Measurements from ENCODE around the gene ATP2B3.

Gene ATP2B3

DNA sequence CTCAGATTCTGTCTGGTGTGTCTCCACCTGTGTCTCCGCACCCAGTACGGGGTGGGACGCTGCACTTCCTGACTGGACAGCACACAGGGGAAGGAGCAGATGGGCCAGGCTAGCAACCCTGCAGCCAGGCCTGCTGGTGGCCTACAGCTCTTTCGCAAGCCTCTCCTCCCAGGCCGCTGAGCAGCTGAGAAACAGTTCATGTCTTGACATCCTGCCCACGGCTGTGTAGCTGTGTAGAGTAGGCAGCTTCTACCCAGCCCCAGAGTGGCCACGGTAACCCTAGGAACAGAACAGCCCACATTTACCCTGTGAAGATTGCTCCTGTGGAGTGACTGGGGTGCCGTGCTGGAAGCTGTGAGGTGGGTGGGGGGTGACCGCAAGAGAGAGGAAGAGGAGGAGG lies 42.6 kb downstream of the ATP2B3 start:
- H3K27me3 ChIP-seq (ENCODE audit: low read depth, low read length): no peaks in the 10 kb centered on the region
- no peaks in the 10 kb centered on the region for H3K36me3 ChIP-seq (ENCODE audit: control insufficient read depth in 1 of 2, insufficient read depth in 2 of 2, low read length in 2 of 2)
- H3K4me1 ChIP-seq (ENCODE audit: control insufficient read depth in 1 of 2, insufficient read depth in 2 of 2, low read length in 2 of 2): no peaks in the 10 kb centered on the region
- no peak overlapping the region for H3K27ac ChIP-seq (ENCODE audit: low read length)
- H3K9me3 ChIP-seq (ENCODE audit: control insufficient read depth in 1 of 2, low read length in 2 of 2): no peaks in the 10 kb centered on the region
- H3K4me3 ChIP-seq (ENCODE audit: low read depth in 1 of 2, low read length in 2 of 2): no peak overlapping the region

DNA sequence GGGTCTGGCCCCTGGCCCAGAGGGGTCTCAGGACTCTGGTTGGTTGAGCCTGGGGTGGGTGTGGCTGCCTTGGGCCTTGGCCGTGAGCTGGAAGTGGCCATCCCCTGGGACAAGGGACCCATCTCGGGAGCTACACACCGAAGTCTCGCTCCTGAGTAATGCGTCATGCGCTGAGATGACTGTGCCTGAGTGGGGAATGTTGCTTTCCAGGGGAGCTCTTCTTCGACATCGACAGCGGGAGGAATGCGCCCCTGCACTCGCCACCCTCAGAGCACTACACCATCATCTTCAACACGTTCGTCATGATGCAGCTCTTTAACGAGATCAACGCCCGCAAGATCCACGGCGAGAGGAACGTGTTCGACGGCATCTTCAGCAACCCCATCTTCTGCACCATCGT lies 43.0 kb downstream of the ATP2B3 start:
- Histone ChIP-seq H3K4me1 (ENCODE audit: control insufficient read depth in 1 of 2, insufficient read depth in 2 of 2, low read length in 2 of 2) (no peaks in the 10 kb centered on the region), H3K27me3 (ENCODE audit: low read depth, low read length) (no peaks in the 10 kb centered on the region), H3K9me3 (ENCODE audit: control insufficient read depth in 1 of 2, low read length in 2 of 2) (no peaks in the 10 kb centered on the region), H3K36me3 (ENCODE audit: control insufficient read depth in 1 of 2, insufficient read depth in 2 of 2, low read length in 2 of 2) (no peaks in the 10 kb centered on the region), H3K4me3 (ENCODE audit: low read depth in 1 of 2, low read length in 2 of 2) (no peak overlapping the region), H3K27ac (ENCODE audit: low read length) (no peak overlapping the region)

DNA sequence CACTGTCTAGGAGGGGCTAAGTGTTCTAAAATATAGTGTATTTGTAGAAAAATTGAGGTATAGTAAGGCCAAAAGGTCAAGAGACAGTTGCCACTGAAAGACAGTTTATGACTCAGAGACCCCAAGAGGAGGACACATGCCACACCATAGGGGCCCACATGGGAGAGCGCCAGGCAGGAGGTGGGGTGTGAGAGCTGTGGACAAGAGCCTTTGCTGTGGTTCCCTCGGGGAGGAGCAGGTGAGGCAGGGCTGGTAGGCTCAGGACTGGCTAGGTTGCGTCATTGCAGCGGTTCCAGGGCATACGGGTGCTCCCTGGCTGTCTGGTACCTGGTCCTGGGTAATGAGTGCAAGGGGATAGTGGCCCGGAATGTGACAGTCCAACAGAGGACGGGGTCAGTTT lies 43.9 kb downstream of the ATP2B3 start:
- H3K4me1 ChIP-seq (ENCODE audit: control insufficient read depth in 1 of 2, insufficient read depth in 2 of 2, low read length in 2 of 2): no peaks in the 10 kb centered on the region
- no peak overlapping the region for H3K4me3 ChIP-seq (ENCODE audit: low read depth in 1 of 2, low read length in 2 of 2)
- H3K9me3 ChIP-seq (ENCODE audit: control insufficient read depth in 1 of 2, low read length in 2 of 2): no peaks in the 10 kb centered on the region
- H3K27ac ChIP-seq (ENCODE audit: low read length): no peak overlapping the region
- H3K27me3 ChIP-seq (ENCODE audit: low read depth, low read length): no peaks in the 10 kb centered on the region
- H3K36me3 ChIP-seq (ENCODE audit: control insufficient read depth in 1 of 2, insufficient read depth in 2 of 2, low read length in 2 of 2): no peaks in the 10 kb centered on the region

DNA sequence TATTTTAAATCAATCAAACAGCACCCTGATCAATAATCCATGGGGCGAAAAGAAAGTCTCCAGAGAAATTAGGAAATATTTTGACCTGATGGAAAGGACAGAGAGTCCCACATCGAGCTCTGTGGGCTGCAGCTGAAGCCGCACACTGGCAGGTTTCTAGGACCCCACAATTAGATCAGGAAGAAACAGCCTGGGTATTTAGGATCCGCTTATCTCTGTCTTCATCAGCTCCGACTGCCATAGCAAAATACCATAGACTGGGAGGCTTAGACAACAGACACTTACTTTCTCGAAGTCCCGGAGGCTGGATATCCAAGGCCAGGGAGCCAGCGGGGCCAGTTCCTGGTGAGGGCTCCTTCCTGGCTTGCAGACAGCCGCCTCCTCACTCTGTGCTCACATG lies 45.1 kb downstream of the ATP2B3 start:
- no peaks in the 10 kb centered on the region for H3K27me3 ChIP-seq (ENCODE audit: low read depth, low read length)
- H3K4me3 ChIP-seq (ENCODE audit: low read depth in 1 of 2, low read length in 2 of 2): no peak overlapping the region
- no peak overlapping the region for H3K27ac ChIP-seq (ENCODE audit: low read length)
- H3K4me1 ChIP-seq (ENCODE audit: control insufficient read depth in 1 of 2, insufficient read depth in 2 of 2, low read length in 2 of 2): no peaks in the 10 kb centered on the region
- no peaks in the 10 kb centered on the region for H3K9me3 ChIP-seq (ENCODE audit: control insufficient read depth in 1 of 2, low read length in 2 of 2)
- H3K36me3 ChIP-seq (ENCODE audit: control insufficient read depth in 1 of 2, insufficient read depth in 2 of 2, low read length in 2 of 2): no peaks in the 10 kb centered on the region

DNA sequence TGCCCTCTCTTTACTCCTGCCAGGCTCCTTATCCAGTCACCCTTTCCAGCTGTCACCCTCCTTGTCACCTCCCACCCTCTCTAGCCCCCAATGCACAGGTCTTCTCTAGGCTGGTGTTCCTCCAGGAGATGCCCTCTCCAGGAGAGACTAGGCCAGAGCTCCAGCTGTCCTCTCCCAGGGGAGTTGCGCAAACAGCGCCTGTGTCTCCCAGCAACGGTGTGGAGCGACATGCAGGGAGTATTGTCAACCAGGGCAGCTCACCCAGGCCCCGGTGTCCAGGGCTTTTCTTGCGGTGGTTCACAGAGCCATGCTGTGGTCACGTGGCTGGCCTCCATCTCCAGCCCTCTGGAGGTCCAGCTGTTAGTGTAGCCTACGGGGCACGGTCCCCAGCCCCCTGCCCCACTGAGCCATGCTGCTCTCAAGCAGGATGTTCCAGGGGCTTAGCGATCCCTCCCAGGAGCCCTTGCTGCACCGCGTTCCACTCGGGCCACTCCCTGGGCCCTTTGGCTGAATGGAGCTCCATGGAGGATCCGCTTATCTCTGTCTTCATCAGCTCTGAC lies 46.7 kb downstream of the ATP2B3 start:
- no peaks in the 10 kb centered on the region for H3K4me1 ChIP-seq (ENCODE audit: control insufficient read depth in 1 of 2, insufficient read depth in 2 of 2, low read length in 2 of 2)
- H3K4me3 ChIP-seq (ENCODE audit: low read depth in 1 of 2, low read length in 2 of 2): no peak overlapping the region
- H3K27ac ChIP-seq (ENCODE audit: low read length): no peak overlapping the region
- no peaks in the 10 kb centered on the region for H3K9me3 ChIP-seq (ENCODE audit: control insufficient read depth in 1 of 2, low read length in 2 of 2)
- no peaks in the 10 kb centered on the region for H3K27me3 ChIP-seq (ENCODE audit: low read depth, low read length)
- H3K36me3 ChIP-seq (ENCODE audit: control insufficient read depth in 1 of 2, insufficient read depth in 2 of 2, low read length in 2 of 2): no peaks in the 10 kb centered on the region

DNA sequence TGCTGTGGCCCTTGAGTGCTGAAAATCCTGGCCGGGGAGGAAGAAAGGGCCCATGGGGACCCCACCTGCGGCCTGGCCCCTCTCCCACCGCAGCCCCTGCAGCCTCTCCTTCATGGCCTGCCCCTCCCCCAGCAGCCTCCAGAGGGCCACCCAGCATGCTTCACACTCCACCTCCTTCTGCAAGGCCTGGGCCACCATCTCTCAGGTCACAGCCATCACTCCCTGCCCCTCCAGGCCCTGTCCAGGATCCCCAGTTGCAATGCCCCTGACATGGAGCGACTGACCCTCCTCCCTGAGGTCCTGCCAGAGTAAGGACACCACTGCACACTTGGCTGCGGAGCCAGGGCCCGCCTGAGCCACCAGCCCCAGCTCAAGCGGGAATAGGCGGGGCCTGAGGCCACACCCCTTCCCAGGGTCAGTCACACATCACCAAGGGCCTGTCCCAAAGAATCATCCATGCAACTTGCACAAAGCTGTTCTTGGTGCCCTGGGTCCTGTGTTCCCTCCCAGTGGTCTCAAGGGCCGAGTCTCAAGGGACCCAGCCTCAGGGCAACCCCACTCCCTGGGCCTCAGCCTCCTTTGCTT lies 48.6 kb downstream of the ATP2B3 start:
- Histone ChIP-seq H3K9me3 (ENCODE audit: control insufficient read depth in 1 of 2, low read length in 2 of 2) (no peaks in the 10 kb centered on the region), H3K4me1 (ENCODE audit: control insufficient read depth in 1 of 2, insufficient read depth in 2 of 2, low read length in 2 of 2) (no peaks in the 10 kb centered on the region), H3K27me3 (ENCODE audit: low read depth, low read length) (no peaks in the 10 kb centered on the region)

DNA sequence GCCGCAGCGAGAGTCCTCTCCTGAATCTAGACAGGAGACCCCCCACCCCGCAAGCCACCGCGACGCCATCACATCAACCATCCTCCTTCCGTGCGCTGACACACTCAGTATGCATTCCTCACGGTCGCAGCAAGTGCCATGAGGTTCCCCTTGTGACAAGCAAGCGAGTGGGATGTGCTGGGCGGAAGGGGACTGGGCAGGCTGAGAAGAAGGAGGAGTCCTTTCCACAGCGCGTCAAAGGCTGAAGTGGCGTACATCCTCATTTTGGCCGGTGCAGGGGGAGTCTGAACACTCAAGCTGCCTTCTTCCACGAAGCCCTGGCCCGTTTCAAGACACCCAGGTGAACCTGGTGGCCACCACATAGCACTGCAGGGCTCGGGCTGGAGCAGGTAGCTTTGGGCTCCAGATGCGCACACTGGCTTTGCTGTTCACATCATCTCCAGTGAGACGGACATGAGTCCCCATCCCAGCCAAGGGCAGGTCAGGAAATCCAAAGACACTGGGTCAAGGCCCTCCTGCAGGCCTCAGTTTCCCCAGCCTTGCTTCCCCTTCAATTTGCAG lies 51.1 kb downstream of the ATP2B3 start:
- no peak overlapping the region for H3K4me3 ChIP-seq (ENCODE audit: low read depth in 1 of 2, low read length in 2 of 2)
- H3K9me3 ChIP-seq (ENCODE audit: control insufficient read depth in 1 of 2, low read length in 2 of 2): no peaks in the 10 kb centered on the region
- no peaks in the 10 kb centered on the region for H3K36me3 ChIP-seq (ENCODE audit: control insufficient read depth in 1 of 2, insufficient read depth in 2 of 2, low read length in 2 of 2)
- H3K27me3 ChIP-seq (ENCODE audit: low read depth, low read length): no peaks in the 10 kb centered on the region
- H3K4me1 ChIP-seq (ENCODE audit: control insufficient read depth in 1 of 2, insufficient read depth in 2 of 2, low read length in 2 of 2): no peaks in the 10 kb centered on the region
- no peak overlapping the region for H3K27ac ChIP-seq (ENCODE audit: low read length)

More for the DNA sequence above, 48.6 kb downstream of the ATP2B3 start:
- Histone ChIP-seq H3K27ac (ENCODE audit: low read length) (no peak overlapping the region), H3K4me3 (ENCODE audit: low read depth in 1 of 2, low read length in 2 of 2) (no peak overlapping the region), H3K36me3 (ENCODE audit: control insufficient read depth in 1 of 2, insufficient read depth in 2 of 2, low read length in 2 of 2) (no peaks in the 10 kb centered on the region)

DNA sequence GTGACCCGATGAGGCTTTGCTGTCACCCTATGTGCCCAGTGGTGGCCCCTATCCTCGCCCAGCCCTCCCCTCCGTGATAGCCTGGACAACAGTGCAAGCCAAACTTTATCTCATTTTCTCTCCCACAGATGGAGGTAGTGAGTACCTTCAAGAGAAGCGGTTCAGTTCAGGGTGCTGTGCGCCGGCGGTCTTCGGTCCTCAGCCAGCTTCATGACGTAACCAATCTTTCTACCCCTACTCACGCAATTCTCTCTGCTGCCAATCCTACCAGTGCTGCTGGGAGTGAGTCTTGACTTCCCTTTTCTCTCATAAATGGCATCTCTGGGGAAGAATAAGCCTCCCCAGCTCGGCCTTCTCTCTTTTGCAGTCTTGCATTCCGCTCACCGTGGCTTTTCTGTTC lies 52.0 kb downstream of the ATP2B3 start:
- Histone ChIP-seq H3K27ac (ENCODE audit: low read length) (no peak overlapping the region), H3K36me3 (ENCODE audit: control insufficient read depth in 1 of 2, insufficient read depth in 2 of 2, low read length in 2 of 2) (no peaks in the 10 kb centered on the region), H3K4me1 (ENCODE audit: control insufficient read depth in 1 of 2, insufficient read depth in 2 of 2, low read length in 2 of 2) (no peaks in the 10 kb centered on the region), H3K4me3 (ENCODE audit: low read depth in 1 of 2, low read length in 2 of 2) (no peak overlapping the region), H3K9me3 (ENCODE audit: control insufficient read depth in 1 of 2, low read length in 2 of 2) (no peaks in the 10 kb centered on the region), H3K27me3 (ENCODE audit: low read depth, low read length) (no peaks in the 10 kb centered on the region)

DNA sequence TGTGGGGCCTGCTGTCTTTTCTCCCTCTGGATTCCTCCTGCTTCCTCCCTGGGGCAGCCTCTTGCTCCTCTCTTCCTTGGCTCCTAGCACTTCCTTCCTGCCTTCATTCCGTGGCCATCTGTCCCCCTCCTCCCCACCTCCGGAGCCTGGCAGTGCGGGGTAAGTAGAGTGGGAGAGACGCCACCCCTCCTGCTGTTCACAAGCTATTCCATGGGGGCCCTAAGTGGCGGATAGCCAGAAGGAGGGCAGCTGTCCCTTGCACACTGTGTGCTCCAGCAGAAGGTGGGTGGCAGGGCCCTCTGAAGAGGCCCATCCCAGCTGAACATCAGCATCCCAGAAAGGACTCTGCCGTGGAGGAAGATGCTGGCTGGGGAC lies 54.1 kb downstream of the ATP2B3 start:
- Histone ChIP-seq H3K27me3 (ENCODE audit: low read depth, low read length) (no peaks in the 10 kb centered on the region), H3K9me3 (ENCODE audit: control insufficient read depth in 1 of 2, low read length in 2 of 2) (no peaks in the 10 kb centered on the region), H3K4me3 (ENCODE audit: low read depth in 1 of 2, low read length in 2 of 2) (no peak overlapping the region), H3K4me1 (ENCODE audit: control insufficient read depth in 1 of 2, insufficient read depth in 2 of 2, low read length in 2 of 2) (no peaks in the 10 kb centered on the region), H3K27ac (ENCODE audit: low read length) (no peak overlapping the region), H3K36me3 (ENCODE audit: control insufficient read depth in 1 of 2, insufficient read depth in 2 of 2, low read length in 2 of 2) (no peaks in the 10 kb centered on the region)

DNA sequence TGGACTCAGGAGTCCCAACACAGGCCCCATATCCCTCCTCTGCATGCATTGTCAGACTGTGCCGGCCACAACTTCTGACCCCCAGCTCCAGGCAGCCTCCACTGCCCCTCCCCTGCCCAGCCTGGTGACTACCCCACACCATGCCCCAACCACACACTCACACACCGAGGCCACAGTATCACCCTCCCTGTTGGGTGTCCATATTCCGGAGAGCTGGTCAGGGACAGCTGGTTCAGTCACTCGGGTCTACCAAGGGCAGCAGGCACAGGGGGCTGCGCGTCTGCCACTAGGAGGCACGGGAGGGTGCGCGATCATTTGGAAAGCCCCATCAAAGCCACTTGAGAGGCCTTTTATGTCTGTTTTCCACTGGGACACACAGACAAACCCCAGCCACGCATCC lies 55.2 kb downstream of the ATP2B3 start:
- H3K27ac ChIP-seq (ENCODE audit: low read length): no peak overlapping the region
- no peaks in the 10 kb centered on the region for H3K27me3 ChIP-seq (ENCODE audit: low read depth, low read length)
- H3K36me3 ChIP-seq (ENCODE audit: control insufficient read depth in 1 of 2, insufficient read depth in 2 of 2, low read length in 2 of 2): no peaks in the 10 kb centered on the region
- H3K4me3 ChIP-seq (ENCODE audit: low read depth in 1 of 2, low read length in 2 of 2): no peak overlapping the region
- H3K4me1 ChIP-seq (ENCODE audit: control insufficient read depth in 1 of 2, insufficient read depth in 2 of 2, low read length in 2 of 2): no peaks in the 10 kb centered on the region
- no peaks in the 10 kb centered on the region for H3K9me3 ChIP-seq (ENCODE audit: control insufficient read depth in 1 of 2, low read length in 2 of 2)

DNA sequence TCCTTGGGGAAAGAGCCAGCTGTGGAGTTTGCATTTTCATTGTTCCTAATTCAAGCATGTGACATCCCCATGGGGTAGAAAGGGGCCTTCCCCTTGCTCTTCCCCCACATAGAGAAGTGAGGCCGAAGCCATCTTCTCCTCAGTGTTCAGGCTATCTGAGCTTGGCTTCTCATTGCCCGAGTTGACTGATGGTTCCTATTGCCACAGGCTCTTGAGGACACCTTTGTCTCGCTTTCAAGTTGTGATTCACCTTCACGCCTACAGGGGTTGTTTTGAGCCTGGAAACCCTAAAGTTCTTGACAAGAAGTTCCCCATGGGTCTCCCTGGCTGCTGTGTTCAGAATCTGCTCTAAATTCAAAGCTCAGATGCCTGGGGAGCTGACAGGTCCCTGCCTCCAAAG lies 56.5 kb downstream of the ATP2B3 start:
- H3K27ac ChIP-seq (ENCODE audit: low read length): no peak overlapping the region
- H3K4me1 ChIP-seq (ENCODE audit: control insufficient read depth in 1 of 2, insufficient read depth in 2 of 2, low read length in 2 of 2): no peaks in the 10 kb centered on the region
- no peak overlapping the region for H3K4me3 ChIP-seq (ENCODE audit: low read depth in 1 of 2, low read length in 2 of 2)
- H3K9me3 ChIP-seq (ENCODE audit: control insufficient read depth in 1 of 2, low read length in 2 of 2): no peaks in the 10 kb centered on the region
- H3K27me3 ChIP-seq (ENCODE audit: low read depth, low read length): no peaks in the 10 kb centered on the region
- no peaks in the 10 kb centered on the region for H3K36me3 ChIP-seq (ENCODE audit: control insufficient read depth in 1 of 2, insufficient read depth in 2 of 2, low read length in 2 of 2)
